GM23248 (cell line): ENCODE data around the gene VPS72. TPM values are rescaled to one million over a fixed set of nuclear protein-coding genes. Genes with fewer than 3 reads are reported as not detected.

Source experiments
- DNase-seq: peaks from one replicate; pipeline ENCODE4 v3.0.0-alpha.2; 2015
- H2AFZ ChIP-seq: fragments of 200-600 bp; sonication (generic); 2 replicates; pipeline ENCODE4 v1.6.1; 2016; ENCODE audit warnings: antibody characterized with exemption
- H3F3A ChIP-seq: fragments of 200-600 bp; sonication (generic); 2 replicates; pipeline ENCODE4 v1.6.1; 2016; ENCODE audit warnings: mild to moderate bottlenecking, antibody characterized with exemption, mixed run types; ENCODE audit not compliant: insufficient read depth
- H3K27ac ChIP-seq: fragments of 200-600 bp; sonication (generic); 2 replicates; pipeline ENCODE4 v1.5.1; 2016; ENCODE audit warnings: mild to moderate bottlenecking
- H3K27me3 ChIP-seq: fragments of 200-600 bp; sonication (generic); replicated peaks from 2 replicates; pipeline ENCODE4 v1.6.1; 2016; ENCODE audit warnings: mild to moderate bottlenecking; ENCODE audit not compliant: insufficient read depth
- H3K36me3 ChIP-seq: fragments of 200-600 bp; sonication (generic); 2 replicates; pipeline ENCODE4 v1.6.1; 2016; ENCODE audit warnings: low read depth, mild to moderate bottlenecking
- H3K4me1 ChIP-seq: fragments of 200-600 bp; sonication (generic); 2 replicates; pipeline ENCODE4 v1.6.1; 2016; ENCODE audit warnings: mild to moderate bottlenecking; ENCODE audit not compliant: insufficient read depth
- H3K4me2 ChIP-seq: fragments of 200-600 bp; sonication (generic); one replicate; pipeline ENCODE4 v1.6.1; 2016; ENCODE audit warnings: mild to moderate bottlenecking; ENCODE audit not compliant: unreplicated experiment
- H3K4me3 ChIP-seq: fragments of 200-600 bp; sonication (generic); 2 replicates; pipeline ENCODE4 v1.5.1; 2016; ENCODE audit warnings: mild to moderate bottlenecking
- H3K79me2 ChIP-seq: fragments of 200-600 bp; sonication (generic); 2 replicates; pipeline ENCODE4 v1.6.1; 2016; ENCODE audit warnings: mild to moderate bottlenecking; ENCODE audit not compliant: insufficient read depth
- H3K9ac ChIP-seq: fragments of 200-600 bp; sonication (generic); 2 replicates; pipeline ENCODE4 v1.6.1; 2016; ENCODE audit warnings: mild to moderate bottlenecking
- H3K9me2 ChIP-seq: fragments of 200-600 bp; sonication (generic); 2 replicates; pipeline ENCODE4 v1.6.1; 2016; ENCODE audit warnings: mixed run types, mild to moderate bottlenecking, moderate library complexity; ENCODE audit not compliant: insufficient read depth
- H3K9me3 ChIP-seq: fragments of 200-600 bp; sonication (generic); one replicate; pipeline ENCODE4 v1.6.1; 2017; ENCODE audit warnings: low read depth
- H4K20me1 ChIP-seq: fragments of 200-600 bp; sonication (generic); 2 replicates; pipeline ENCODE4 v1.6.0; 2016; ENCODE audit not compliant: insufficient read depth
- EZH2 ChIP-seq: fragments of 200-600 bp; sonication (generic); IDR thresholded peaks from 2 replicates; pipeline ENCODE4 v1.6.1; 2018; ENCODE audit warnings: antibody characterized with exemption, mild to moderate bottlenecking; ENCODE audit not compliant: insufficient read depth, poor library complexity, severe bottlenecking
- EZH2phosphoT487 ChIP-seq: fragments of 200-600 bp; sonication (generic); IDR thresholded peaks from 2 replicates; pipeline ENCODE4 v1.6.1; 2018; ENCODE audit warnings: antibody characterized with exemption, moderate library complexity, mild to moderate bottlenecking, low read depth; ENCODE audit not compliant: insufficient read depth
- whole genome bisulfite sequencing, 2 experiments: methylation state at CpG; one replicate each; pipeline ENCODE4 v1.1.6; 2015 to 2017; ENCODE audit warnings: low lambda C conversion rate in 2 of 2, low coverage in 1 of 2; ENCODE audit errors: missing lambda C conversion rate in 2 of 2; 5-methylcytosine and 5-hydroxymethylcytosine counted together
- in situ Hi-C: fragments of 300-500 bp; cut with MboI; formaldehyde crosslinking; loops from 2 replicates; pipeline ENCODE4 v1.15.0; 2020
- polyA plus RNA-seq: library from polyadenylated mRNA; unstranded; fragments of >200 nt; fragmentation: Nextera tagmentation; extraction: Ambion mirVana; gene quantifications from 2 replicates; pipeline ENCODE4 v1.2.1, GENCODE V29; 2016
- total RNA-seq: library from RNA; depleted of rRNA; stranded (reverse); fragments of >200 nt; shearing (Covaris generic); gene quantifications from 2 replicates; pipeline ENCODE4 v1.2.3, GENCODE V29; 2014

VPS72 gene
- total and polyA plus RNA-seq, 2 experiments from 2014 or later, result 45.0 to 46.5 TPM

GRCh38 chr1:151222130-151222529 is 32.1 kb upstream of the VPS72 start:
- in situ Hi-C loops, result no loop called here
- peaks cover 33% of the 10 kb centered on the region; the same call in 1 of the 2 replicates for H3K36me3 ChIP-seq
- no peaks in the 10 kb centered on the region for H3K9me2 ChIP-seq
- peak overlapping the region; percentile 40 for H3K27ac ChIP-seq
- WGBS, 2 experiments, result 42 to 44% methylated on average over 4 of the region's 4 CpGs
- H3K79me2 ChIP-seq, result peaks cover 100% of the 10 kb centered on the region
- H3K4me1 ChIP-seq, result peaks cover 14% of the 10 kb centered on the region
- H4K20me1 ChIP-seq, result peaks cover 38% of the 10 kb centered on the region
- DNase-seq, result peak; percentile 62
- no peak overlapping the region for H2AFZ ChIP-seq
- no peak overlapping the region for H3K9ac ChIP-seq
- H3F3A ChIP-seq, result peaks cover 33% of the 10 kb centered on the region
- H3K27me3 ChIP-seq, result no peaks in the 10 kb centered on the region
- H3K4me2 ChIP-seq, result no peak overlapping the region
- H3K4me3 ChIP-seq, result no peak overlapping the region
- no peaks in the 10 kb centered on the region for H3K9me3 ChIP-seq
- TF ChIP-seq EZH2phosphoT487 (no peak), EZH2 (no peak)

- H3K4me3 ChIP-seq, result no peak overlapping the region
Observed at GRCh38 chr1:151221616-151222015, 31.6 kb upstream of the VPS72 start.

GRCh38 chr1:151213560-151213959 is 23.6 kb upstream of the VPS72 start:
- in situ Hi-C loops, result no loop called here
- TF ChIP-seq EZH2phosphoT487 (no peak), EZH2 (no peak)
- WGBS, 2 experiments, result 19 to 30% methylated on average over 2 of the region's 2 CpGs

More at GRCh38 chr1:151221616-151222015, 31.6 kb upstream of the VPS72 start:
- Histone ChIP-seq H3K9me3 (no peaks in the 10 kb centered on the region), H3F3A (peaks cover 34% of the 10 kb centered on the region), H3K9me2 (no peaks in the 10 kb centered on the region), H2AFZ (no peak overlapping the region), H3K79me2 (peaks cover 100% of the 10 kb centered on the region), H3K36me3 (peaks cover 29% of the 10 kb centered on the region; the same call in 1 of the 2 replicates), H3K9ac (no peak overlapping the region), H3K4me2 (no peak overlapping the region), H3K4me1 (peaks cover 14% of the 10 kb centered on the region), H3K27ac (peak overlapping the region; percentile 40), H3K27me3 (no peaks in the 10 kb centered on the region), H4K20me1 (peaks cover 39% of the 10 kb centered on the region)
- peak; percentile 33 for DNase-seq
- no peak for TF ChIP-seq EZH2
- TF ChIP-seq EZH2phosphoT487, result no peak
- in situ Hi-C loops, result no loop called here
- WGBS, 2 experiments, result 93 to 100% methylated on average over 1 of the region's 1 CpG

GRCh38 chr1:151211972-151212705 is 22.1 kb upstream of the VPS72 start:
- Histone ChIP-seq H4K20me1 (peaks cover 24% of the 10 kb centered on the region; the same call in 1 of the 2 replicates), H3K36me3 (peaks cover 57% of the 10 kb centered on the region)
- 91 to 92% methylated on average over 15 of the region's 15 CpGs for WGBS, 2 experiments

More at GRCh38 chr1:151213560-151213959, 23.6 kb upstream of the VPS72 start:
- no peak for DNase-seq
- Histone ChIP-seq H3K36me3 (peaks cover 44% of the 10 kb centered on the region), H3K4me2 (no peak overlapping the region), H3K27me3 (no peaks in the 10 kb centered on the region), H3K9ac (0 out of 2 replicates have a peak overlapping the region, but pooled peaks have one; percentile 19), H3F3A (peaks cover 32% of the 10 kb centered on the region), H3K27ac (no peak overlapping the region), H4K20me1 (peaks cover 32% of the 10 kb centered on the region), H3K9me2 (no peaks in the 10 kb centered on the region), H3K4me1 (peaks cover 15% of the 10 kb centered on the region), H3K4me3 (no peak overlapping the region), H2AFZ (no peak overlapping the region), H3K79me2 (peaks cover 100% of the 10 kb centered on the region), H3K9me3 (no peaks in the 10 kb centered on the region)

More at GRCh38 chr1:151211972-151212705, 22.1 kb upstream of the VPS72 start:
- in situ Hi-C loops, result no loop called here
- Histone ChIP-seq H3F3A (peaks cover 35% of the 10 kb centered on the region), H3K27ac (no peak overlapping the region), H3K4me3 (no peak overlapping the region), H3K9me3 (no peaks in the 10 kb centered on the region), H3K9ac (no peak overlapping the region), H3K27me3 (no peaks in the 10 kb centered on the region), H2AFZ (no peak overlapping the region), H3K4me1 (peaks cover 15% of the 10 kb centered on the region), H3K79me2 (peaks cover 100% of the 10 kb centered on the region), H3K9me2 (no peaks in the 10 kb centered on the region), H3K4me2 (no peak overlapping the region)
- TF ChIP-seq EZH2 (no peak), EZH2phosphoT487 (no peak)
- DNase-seq, result no peak
